Measurements from ENCODE around the gene GNA12.
A peak's percentile ranks its signal among the peaks of the same experiment; 100 is the strongest.
"Not testable (repeated sequence)": the region's sequence is repeated elsewhere in the genome, so short reads cannot be mapped to it uniquely, and the experiment has no call there.

The GNA12 gene

GRCh38 chr7:2680792-2681490 lies 163.2 kb downstream of the GNA12 start:
- no peaks in the 10 kb centered on the region for H3K4me1 ChIP-seq (ENCODE audit: control insufficient read depth, low read length)

GRCh38 chr7:2680256-2680655 lies 163.9 kb downstream of the GNA12 start:
- TF ChIP-seq EZH2phosphoT487 (IDR thresholded peaks at IDR 0.05; ENCODE audit: borderline replicate concordance, low read length) (no peak), CTCF (IDR thresholded peaks at IDR 0.05; ENCODE audit: low read depth, low read length, poor library complexity, severe bottlenecking) (no peak)
- H4K20me1 ChIP-seq (ENCODE audit: control insufficient read depth, insufficient read depth, low read depth, low read length) = no peaks in the 10 kb centered on the region
- H3K4me2 ChIP-seq (ENCODE audit: low read length) = no peak overlapping the region
- H3K9me2 ChIP-seq (replicated peaks; ENCODE audit: control insufficient read depth, low read length) = no peaks in the 10 kb centered on the region
- no peaks in the 10 kb centered on the region for H3F3A ChIP-seq (ENCODE audit: control insufficient read depth, insufficient read depth)
- H3K36me3 ChIP-seq (ENCODE audit: control insufficient read depth, low read length) = no peaks in the 10 kb centered on the region
- H3K4me3 ChIP-seq (ENCODE audit: low read length) = no peak overlapping the region
- H3K27me3 ChIP-seq (ENCODE audit: control insufficient read depth, low read length) = peaks cover 20% of the 10 kb centered on the region
- no peaks in the 10 kb centered on the region for H3K4me1 ChIP-seq (ENCODE audit: control insufficient read depth, low read length)
- H3K79me2 ChIP-seq (ENCODE audit: control insufficient read depth, low read length) = no peaks in the 10 kb centered on the region
- H3K27ac ChIP-seq (ENCODE audit: low read depth, low read length) = no peak overlapping the region
- H3K9me3 ChIP-seq (ENCODE audit: control insufficient read depth, insufficient read depth, low read length) = no peaks in the 10 kb centered on the region

More at GRCh38 chr7:2680792-2681490, 163.2 kb downstream of the GNA12 start:
- no peaks in the 10 kb centered on the region for H3K79me2 ChIP-seq (ENCODE audit: control insufficient read depth, low read length)
- no peaks in the 10 kb centered on the region for H3K9me3 ChIP-seq (ENCODE audit: control insufficient read depth, insufficient read depth, low read length)
- H3F3A ChIP-seq (ENCODE audit: control insufficient read depth, insufficient read depth) = no peaks in the 10 kb centered on the region
- H3K27ac ChIP-seq (ENCODE audit: low read depth, low read length) = no peak overlapping the region
- no peak overlapping the region for H3K4me2 ChIP-seq (ENCODE audit: low read length)
- H3K27me3 ChIP-seq (ENCODE audit: control insufficient read depth, low read length) = peaks cover 21% of the 10 kb centered on the region
- H4K20me1 ChIP-seq (ENCODE audit: control insufficient read depth, insufficient read depth, low read depth, low read length) = no peaks in the 10 kb centered on the region
- H3K4me3 ChIP-seq (ENCODE audit: low read length) = no peak overlapping the region
- no peaks in the 10 kb centered on the region for H3K36me3 ChIP-seq (ENCODE audit: control insufficient read depth, low read length)
- TF ChIP-seq CTCF (IDR thresholded peaks at IDR 0.05; ENCODE audit: low read depth, low read length, poor library complexity, severe bottlenecking) = peak; percentile 78
- no peak for TF ChIP-seq EZH2phosphoT487 (IDR thresholded peaks at IDR 0.05; ENCODE audit: borderline replicate concordance, low read length)
- H3K9me2 ChIP-seq (replicated peaks; ENCODE audit: control insufficient read depth, low read length) = no peaks in the 10 kb centered on the region

- H3K4me3 ChIP-seq (ENCODE audit: low read length); H3K9me3 ChIP-seq (ENCODE audit: control insufficient read depth, insufficient read depth, low read length); H3K27ac ChIP-seq (ENCODE audit: low read depth, low read length); H3K9me2 ChIP-seq (replicated peaks; ENCODE audit: control insufficient read depth, low read length); H3K79me2 ChIP-seq (ENCODE audit: control insufficient read depth, low read length); H3K4me1 ChIP-seq (ENCODE audit: control insufficient read depth, low read length); H4K20me1 ChIP-seq (ENCODE audit: control insufficient read depth, insufficient read depth, low read depth, low read length); H3F3A ChIP-seq (ENCODE audit: control insufficient read depth, insufficient read depth); H3K36me3 ChIP-seq (ENCODE audit: control insufficient read depth, low read length); H3K4me2 ChIP-seq (ENCODE audit: low read length): not testable (repeated sequence)
- H3K27me3 ChIP-seq (ENCODE audit: control insufficient read depth, low read length) = peaks cover 20% of the 10 kb centered on the region
Measured at GRCh38 chr7:2679135-2680127, 164.7 kb downstream of the GNA12 start.

GRCh38 chr7:2678454-2678853 lies 165.7 kb downstream of the GNA12 start:
- not testable (repeated sequence) for H3K9me3 ChIP-seq (ENCODE audit: control insufficient read depth, insufficient read depth, low read length); H3K4me2 ChIP-seq (ENCODE audit: low read length)

More at GRCh38 chr7:2678454-2678853, 165.7 kb downstream of the GNA12 start:
- not testable (repeated sequence) for H3K4me1 ChIP-seq (ENCODE audit: control insufficient read depth, low read length); H3K27ac ChIP-seq (ENCODE audit: low read depth, low read length); H3K4me3 ChIP-seq (ENCODE audit: low read length); H3F3A ChIP-seq (ENCODE audit: control insufficient read depth, insufficient read depth); H3K9me2 ChIP-seq (replicated peaks; ENCODE audit: control insufficient read depth, low read length); H3K79me2 ChIP-seq (ENCODE audit: control insufficient read depth, low read length); H3K36me3 ChIP-seq (ENCODE audit: control insufficient read depth, low read length); H4K20me1 ChIP-seq (ENCODE audit: control insufficient read depth, insufficient read depth, low read depth, low read length)
- peaks cover 23% of the 10 kb centered on the region for H3K27me3 ChIP-seq (ENCODE audit: control insufficient read depth, low read length)
